Neural crest cell (in vitro differentiated cells): ENCODE data around the gene GNLY. TPM values are rescaled to one million over a fixed set of nuclear protein-coding genes. Genes with fewer than 3 reads are reported as not detected.

Source experiments
- DNase-seq: peaks from one replicate; pipeline ENCODE4 v3.0.0; 2021; ENCODE audit warnings: low read depth, mixed read lengths, low spot score
- H3K27ac Mint-ChIP-seq: one replicate; pipeline ENCODE4 v1.8.0; 2021; ENCODE audit warnings: mild to moderate bottlenecking, mixed read lengths; ENCODE audit not compliant: unreplicated experiment
- H3K27me3 Mint-ChIP-seq: 2 replicates; pipeline ENCODE4 v1.8.0; 2021; ENCODE audit warnings: low read depth, mild to moderate bottlenecking, mixed read lengths
- H3K36me3 Mint-ChIP-seq: 2 replicates; pipeline ENCODE4 v1.8.0; 2021; ENCODE audit warnings: low read depth, mild to moderate bottlenecking, mixed read lengths
- H3K4me1 Mint-ChIP-seq: 2 replicates; pipeline ENCODE4 v1.8.0; 2021; ENCODE audit warnings: mixed read lengths
- H3K4me3 Mint-ChIP-seq: one replicate; pipeline ENCODE4 v1.8.0; 2021; ENCODE audit warnings: mild to moderate bottlenecking, mixed read lengths
- H3K9me3 Mint-ChIP-seq: 2 replicates; pipeline ENCODE4 v1.8.0; 2021; ENCODE audit warnings: mixed read lengths
- total RNA-seq: library from RNA; stranded (reverse); gene quantifications from 2 replicates; pipeline ENCODE4 v1.2.1, GENCODE V29; 2021
- TF ChIP-seq, protein P1 (sequence below): fragments of 200-600 bp; sonication (generic); conservative IDR thresholded peaks from 2 replicates; pipeline ENCODE4 v1.5.0; 2021; ENCODE audit warnings: antibody characterized with exemption, mild to moderate bottlenecking

Gene GNLY
- total RNA-seq, 1 donor from 2014 or later, result not detected

DNA sequence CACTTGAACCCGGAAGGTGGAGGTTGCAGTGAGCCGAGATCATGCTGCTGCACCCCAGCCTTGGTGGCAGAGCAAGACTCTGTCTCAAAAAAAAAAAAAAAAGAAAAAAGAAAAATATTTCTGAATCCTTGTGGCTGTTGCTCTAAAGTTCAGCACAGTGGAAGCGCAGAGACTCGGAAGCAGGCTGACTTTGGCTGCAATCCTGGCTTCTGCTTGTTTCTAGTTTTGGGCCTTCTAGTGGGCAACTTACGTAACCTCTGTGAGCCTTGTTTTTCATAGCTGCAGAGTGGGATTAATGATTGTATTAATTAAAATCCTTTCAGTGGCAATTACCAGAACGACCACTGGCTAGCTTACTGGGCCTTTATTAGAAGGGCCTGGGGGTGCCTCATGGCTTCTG is 28.4 kb downstream of the GNLY start:
- no peaks in the 10 kb centered on the region for H3K9me3 Mint-ChIP-seq
- TF ChIP-seq, protein P1, sequence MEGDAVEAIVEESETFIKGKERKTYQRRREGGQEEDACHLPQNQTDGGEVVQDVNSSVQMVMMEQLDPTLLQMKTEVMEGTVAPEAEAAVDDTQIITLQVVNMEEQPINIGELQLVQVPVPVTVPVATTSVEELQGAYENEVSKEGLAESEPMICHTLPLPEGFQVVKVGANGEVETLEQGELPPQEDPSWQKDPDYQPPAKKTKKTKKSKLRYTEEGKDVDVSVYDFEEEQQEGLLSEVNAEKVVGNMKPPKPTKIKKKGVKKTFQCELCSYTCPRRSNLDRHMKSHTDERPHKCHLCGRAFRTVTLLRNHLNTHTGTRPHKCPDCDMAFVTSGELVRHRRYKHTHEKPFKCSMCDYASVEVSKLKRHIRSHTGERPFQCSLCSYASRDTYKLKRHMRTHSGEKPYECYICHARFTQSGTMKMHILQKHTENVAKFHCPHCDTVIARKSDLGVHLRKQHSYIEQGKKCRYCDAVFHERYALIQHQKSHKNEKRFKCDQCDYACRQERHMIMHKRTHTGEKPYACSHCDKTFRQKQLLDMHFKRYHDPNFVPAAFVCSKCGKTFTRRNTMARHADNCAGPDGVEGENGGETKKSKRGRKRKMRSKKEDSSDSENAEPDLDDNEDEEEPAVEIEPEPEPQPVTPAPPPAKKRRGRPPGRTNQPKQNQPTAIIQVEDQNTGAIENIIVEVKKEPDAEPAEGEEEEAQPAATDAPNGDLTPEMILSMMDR, result no peak
- no peak overlapping the region for H3K27ac Mint-ChIP-seq
- DNase-seq, result no peak
- H3K4me3 Mint-ChIP-seq, result no peak overlapping the region
- H3K27me3 Mint-ChIP-seq, result peaks cover 4% of the 10 kb centered on the region
- H3K36me3 Mint-ChIP-seq, result no peaks in the 10 kb centered on the region
- H3K4me1 Mint-ChIP-seq, result peaks cover 6% of the 10 kb centered on the region

DNA sequence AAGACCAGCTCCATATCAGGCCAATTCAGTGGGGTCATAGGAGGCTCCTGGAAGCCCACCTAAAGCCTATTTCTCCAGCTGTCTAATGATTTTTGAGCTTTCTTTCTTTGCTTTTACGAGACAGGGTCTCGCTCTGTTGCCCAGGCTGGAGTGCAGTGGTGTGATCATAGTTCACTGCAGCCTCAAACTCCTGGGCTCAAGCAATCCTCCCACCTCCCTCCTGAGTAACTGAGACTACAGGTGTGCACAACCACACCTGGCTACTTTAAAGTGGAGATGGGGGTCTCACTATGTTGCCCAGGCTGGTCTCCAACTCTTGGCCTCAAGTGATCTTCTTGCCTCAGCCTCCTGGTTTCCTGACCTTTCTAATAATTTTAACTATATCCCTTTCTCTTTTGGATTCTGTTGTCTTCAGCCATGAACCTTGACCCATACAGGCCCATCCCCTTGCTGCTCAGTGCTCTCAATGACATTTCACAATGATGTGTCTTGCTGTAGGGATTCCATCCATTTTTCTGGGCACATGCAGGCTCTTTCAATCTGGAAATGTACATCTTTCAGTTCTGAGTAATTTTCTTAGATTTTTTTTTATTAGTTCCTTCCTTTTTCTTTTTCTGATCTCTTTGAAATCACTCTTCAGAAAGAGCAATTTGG is 29.7 kb downstream of the GNLY start:
- Mint-ChIP-seq H3K27me3 (peaks cover 9% of the 10 kb centered on the region), H3K36me3 (no peaks in the 10 kb centered on the region), H3K4me1 (peaks cover 5% of the 10 kb centered on the region), H3K4me3 (no peak overlapping the region), H3K9me3 (no peaks in the 10 kb centered on the region), H3K27ac (no peak overlapping the region)
- no peak for DNase-seq
- TF ChIP-seq, protein P1, result no peak

DNA sequence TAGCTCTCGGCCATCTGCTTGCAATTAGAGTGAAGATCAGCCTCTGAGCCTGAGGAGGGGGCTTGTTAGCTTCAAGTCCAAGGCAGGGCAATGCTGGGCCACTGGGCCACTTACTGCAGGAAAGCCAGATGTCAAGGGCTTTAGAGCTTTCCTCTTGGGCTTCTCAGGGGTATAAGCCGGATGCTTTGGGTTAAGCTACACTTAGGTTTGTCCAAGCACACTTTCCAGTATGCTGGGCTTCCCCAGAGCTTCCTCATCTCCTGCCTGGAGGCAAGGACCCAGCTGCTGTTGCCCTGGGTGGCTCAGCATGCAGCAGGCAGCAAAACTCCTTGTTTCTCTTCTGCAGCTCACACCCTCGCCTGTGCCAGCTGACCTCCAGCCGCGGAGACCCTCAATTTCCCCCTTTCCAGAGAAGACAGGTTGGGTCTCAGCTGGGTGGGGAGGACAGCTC is 30.6 kb downstream of the GNLY start:
- H3K9me3 Mint-ChIP-seq, result no peaks in the 10 kb centered on the region
- no peak overlapping the region for H3K27ac Mint-ChIP-seq
- H3K4me1 Mint-ChIP-seq, result peaks cover 13% of the 10 kb centered on the region
- H3K4me3 Mint-ChIP-seq, result no peak overlapping the region
- no peak for DNase-seq
- TF ChIP-seq, protein P1, result no peak
- peaks cover 13% of the 10 kb centered on the region for H3K27me3 Mint-ChIP-seq
- no peaks in the 10 kb centered on the region for H3K36me3 Mint-ChIP-seq

DNA sequence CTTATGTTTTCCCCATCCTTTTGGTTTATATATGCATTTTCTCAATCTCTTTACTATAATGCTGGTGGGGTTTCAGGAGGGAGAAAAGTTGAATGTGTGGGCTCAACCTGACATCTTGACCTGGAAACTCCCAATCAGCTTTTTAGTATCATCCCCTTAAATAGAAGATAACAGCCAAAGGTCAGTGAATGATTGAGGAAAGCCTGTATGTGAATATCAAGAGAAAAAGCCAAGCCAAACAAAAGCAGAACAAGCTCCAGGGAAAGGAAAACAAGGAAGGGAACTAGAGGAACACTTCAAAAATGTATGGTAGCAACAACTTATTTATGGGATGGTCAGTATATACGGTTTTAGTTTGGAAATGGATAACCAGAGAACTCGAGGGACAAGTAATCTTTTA is 31.3 kb downstream of the GNLY start:
- H3K27me3 Mint-ChIP-seq, result peaks cover 13% of the 10 kb centered on the region
- no peaks in the 10 kb centered on the region for H3K36me3 Mint-ChIP-seq
- DNase-seq, result no peak
- H3K4me1 Mint-ChIP-seq, result peaks cover 14% of the 10 kb centered on the region
- no peak overlapping the region for H3K4me3 Mint-ChIP-seq
- TF ChIP-seq, protein P1, result no peak
- H3K9me3 Mint-ChIP-seq, result no peaks in the 10 kb centered on the region
- peak overlapping the region; percentile 3 for H3K27ac Mint-ChIP-seq

DNA sequence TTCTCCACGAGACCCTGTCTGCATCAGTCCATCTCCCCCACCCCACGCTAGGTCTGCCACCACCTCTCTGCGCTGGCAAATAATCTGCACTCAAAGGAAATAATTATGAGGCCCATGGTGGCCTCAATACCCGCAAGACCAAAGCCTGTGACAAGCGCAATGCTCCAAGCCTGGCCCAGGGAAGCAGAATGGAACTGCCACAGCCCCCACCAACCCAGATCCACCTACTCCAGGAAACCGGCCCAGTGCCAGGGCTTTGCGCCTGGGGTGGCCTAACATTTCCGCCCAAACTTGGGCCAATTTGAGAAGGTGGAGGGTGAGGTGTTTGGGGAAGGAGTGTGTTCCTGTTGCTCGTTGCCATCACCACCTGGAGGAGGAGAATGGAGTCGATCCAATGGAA is 33.6 kb downstream of the GNLY start:
- Mint-ChIP-seq H3K36me3 (no peaks in the 10 kb centered on the region), H3K4me1 (peaks cover 21% of the 10 kb centered on the region), H3K27ac (no peak overlapping the region), H3K9me3 (no peaks in the 10 kb centered on the region), H3K27me3 (peaks cover 13% of the 10 kb centered on the region), H3K4me3 (no peak overlapping the region)
- DNase-seq, result no peak
- TF ChIP-seq, protein P1, result no peak
